ENCODE results near the gene CHD2. TPM values are rescaled to one million over a fixed set of nuclear protein-coding genes. Genes with fewer than 3 reads are reported as not detected.

Gene CHD2
- total RNA-seq, 1 experiment from 2014 or later: 63.3 TPM

- Histone ChIP-seq H3K4me2 (ENCODE audit: insufficient read depth, insufficient read length, low read length) (no peak overlapping the region), H4K5ac (ENCODE audit: insufficient read length, low read depth, low read length) (no peak overlapping the region), H3K4me1 (ENCODE audit: insufficient read depth, low read length) (0 out of 2 replicates have a peak, but pooled peaks cover 2% of the 10 kb centered on the region), H4K20me1 (ENCODE audit: control insufficient read depth, insufficient read depth, insufficient read length) (no peaks in the 10 kb centered on the region), H3K9ac (ENCODE audit: extremely low read depth, insufficient read length, low read length) (no peak overlapping the region), H2BK120ac (ENCODE audit: low read depth, low read length, poor library complexity, severe bottlenecking) (no peak overlapping the region), H2BK5ac (ENCODE audit: insufficient read length, low read length) (no peak overlapping the region), H2BK20ac (ENCODE audit: low read depth, low read length, poor library complexity, severe bottlenecking) (no peak overlapping the region), H3K27ac (ENCODE audit: insufficient read length, low read depth, low read length) (no peak overlapping the region), H3K18ac (ENCODE audit: insufficient read length, low read depth, low read length) (no peak overlapping the region), H3K79me2 (ENCODE audit: insufficient read depth, low read length) (peaks cover 54% of the 10 kb centered on the region), H4K8ac (replicated peaks; ENCODE audit: insufficient read length, low read depth, low read length) (no peak overlapping the region), H3K23ac (ENCODE audit: insufficient read length, low read depth, low read length) (no peak overlapping the region), H3K56ac (ENCODE audit: insufficient read length, low read depth, low read length) (no peak overlapping the region), H3K9me3 (ENCODE audit: control insufficient read depth, low read depth, low read length) (no peaks in the 10 kb centered on the region), H3K14ac (ENCODE audit: insufficient read depth, low read length) (no peak overlapping the region), H4K91ac (ENCODE audit: insufficient read length, low read depth, low read length) (no peak overlapping the region), H3K4ac (ENCODE audit: low read depth, low read length) (no peak overlapping the region), H3K23me2 (ENCODE audit: insufficient read length, low read depth, low read length, poor library complexity, severe bottlenecking) (peaks cover 4% of the 10 kb centered on the region), H2AFZ (ENCODE audit: low read length) (no peak overlapping the region), H2BK12ac (ENCODE audit: insufficient read length, low read depth, low read length) (no peak overlapping the region), H2AK5ac (ENCODE audit: insufficient read length, low read length) (no peak overlapping the region), H3K27me3 (ENCODE audit: insufficient read depth, low read length) (no peaks in the 10 kb centered on the region), H3K79me1 (ENCODE audit: insufficient read depth, low read depth, low read length, poor library complexity, severe bottlenecking) (peaks cover 3% of the 10 kb centered on the region), H3T11ph (ENCODE audit: low read length) (no peak overlapping the region), H2BK15ac (ENCODE audit: low read depth, low read length) (no peak overlapping the region)
- DNase-seq: no peak
- H3K4me3 Mint-ChIP-seq: no peak overlapping the region
- peaks cover 75 to 78% of the 10 kb centered on the region in 2 experiments for H3K4me1 Mint-ChIP-seq
- H3K27ac Mint-ChIP-seq: peak overlapping the region in 2 of 3 experiments; percentile 12 to 45; a peak in 2 of 7 replicates
- no peak for TF ChIP-seq CTCF (conservative IDR thresholded peaks at IDR 0.05)
- no peaks in the 10 kb centered on the region; a peak in 1 of 5 replicates for H3K9me3 Mint-ChIP-seq
- WGBS (ENCODE audit: extremely low coverage, insufficient read length, low lambda C conversion rate): no CpG with 5 or more reads among the region's 5 CpGs
- H3K27me3 Mint-ChIP-seq (ENCODE audit: low read depth): no peaks in the 10 kb centered on the region
- H3K36me3 Mint-ChIP-seq (ENCODE audit: insufficient read depth in 1 of 3, low read depth in 3 of 3): peaks cover 16 to 45% (median 38%) of the 10 kb centered on the region in 3 experiments
Observed at GRCh38 chr15:92907896-92908712, 8.0 kb downstream of the CHD2 start.

Measured in H9 (cell line).